ENCODE measurements around the gene ZNF587B.
A peak's percentile ranks its signal among the peaks of the same experiment; 100 is the strongest.
"Not testable (repeated sequence)": the region's sequence is repeated elsewhere in the genome, so short reads cannot be mapped to it uniquely, and the experiment has no call there.

Gene ZNF587B

DNA sequence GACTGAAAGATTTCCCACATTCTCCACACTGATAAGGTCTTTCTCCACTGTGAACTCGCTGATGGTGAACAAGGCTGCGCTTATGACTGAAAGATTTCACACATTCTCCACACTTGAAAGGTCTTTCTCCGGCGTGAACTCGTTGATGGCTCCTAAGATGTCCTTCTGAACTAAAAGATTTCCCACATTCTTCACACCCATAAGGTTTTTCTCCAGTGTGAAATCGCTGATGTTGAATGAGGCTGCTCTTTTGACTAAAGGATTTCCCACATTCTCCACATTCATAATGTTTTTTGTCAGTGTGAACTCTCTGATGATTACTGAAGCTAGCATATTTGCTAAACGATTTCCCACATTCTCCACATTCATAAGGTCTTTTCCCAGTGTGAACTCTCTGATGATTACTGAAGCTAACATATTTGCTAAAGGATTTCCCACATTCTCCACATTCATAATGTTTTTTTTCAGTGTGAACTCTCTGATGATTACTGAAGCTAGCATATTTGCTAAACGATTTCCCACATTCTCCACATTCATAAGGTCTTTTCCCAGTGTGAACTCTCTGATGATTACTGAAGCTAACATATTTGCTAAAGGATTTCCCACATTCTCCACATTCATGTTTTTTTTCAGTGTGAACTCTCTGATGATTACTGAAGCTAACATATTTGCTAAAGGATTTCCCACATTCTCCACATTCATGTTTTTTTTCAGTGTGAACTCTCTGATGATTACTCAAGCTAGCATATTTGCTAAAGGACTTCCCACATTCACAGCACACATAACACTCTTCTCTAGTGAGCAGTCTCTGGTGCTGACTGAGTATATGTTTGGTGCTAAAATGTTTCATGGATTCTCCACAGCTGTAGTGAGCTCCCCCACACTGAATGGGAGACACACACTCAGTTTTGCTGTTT, 44.0 kb downstream of the ZNF587B start:
- DNase-seq = not testable (repeated sequence)

DNA sequence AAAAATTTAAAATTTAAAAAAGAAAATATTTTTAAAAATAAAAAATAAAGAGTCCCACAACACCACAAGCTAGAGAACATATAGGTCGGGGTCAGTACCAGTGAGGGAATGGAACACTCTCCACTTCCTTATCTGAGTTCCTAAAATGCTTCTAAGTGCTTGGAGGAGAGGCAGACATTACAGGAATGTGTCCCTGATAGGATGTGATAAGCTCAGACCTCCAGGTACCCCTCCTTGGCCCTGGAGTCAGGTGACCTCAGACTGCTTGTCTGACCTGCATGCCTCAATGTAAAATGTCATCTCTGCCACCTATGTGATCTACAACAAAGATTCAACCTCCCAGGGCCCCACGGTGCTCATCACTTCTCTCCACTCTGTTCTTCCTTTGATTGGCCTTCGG, 55.9 kb downstream of the ZNF587B start:
- DNase-seq = no peak

DNA sequence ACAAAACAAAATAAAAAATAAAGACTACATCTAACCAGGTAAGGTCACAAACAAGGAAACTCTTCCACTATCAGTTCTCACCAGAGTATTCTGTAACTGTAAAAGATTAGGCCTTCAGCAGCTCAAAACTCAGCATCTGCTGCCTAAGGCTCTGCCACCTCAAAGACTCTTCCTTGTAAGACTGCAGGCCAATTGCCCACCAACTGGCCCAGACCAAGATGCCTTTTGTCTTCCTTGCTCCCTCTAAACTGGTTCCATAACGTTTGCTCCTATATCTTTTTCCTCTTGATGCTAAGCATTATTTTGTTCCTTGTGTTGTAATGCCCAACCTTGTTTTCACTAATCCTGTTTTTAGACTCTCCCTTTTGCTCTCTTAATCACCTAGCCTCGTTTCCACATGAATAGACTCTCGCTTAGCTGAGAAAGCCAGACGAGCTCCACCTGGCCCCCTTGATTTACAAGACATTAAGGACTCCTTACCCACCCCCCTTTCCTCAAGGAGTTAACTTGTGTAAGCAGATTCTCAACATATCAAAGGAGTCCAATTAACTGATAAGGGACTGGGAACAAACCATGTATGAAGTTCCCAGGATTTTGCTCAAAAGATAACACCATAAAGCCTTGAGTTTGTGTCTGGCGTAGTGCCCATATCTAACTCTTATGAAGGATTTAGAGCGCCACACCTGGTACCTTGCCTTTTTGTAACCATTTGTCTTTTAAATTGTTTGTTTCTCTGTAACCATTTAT, 57.3 kb downstream of the ZNF587B start:
- no peak for DNase-seq

- no peak for DNase-seq
Observed at GRCh38 chr19:57888107-57888559, 58.0 kb downstream of the ZNF587B start.

DNA sequence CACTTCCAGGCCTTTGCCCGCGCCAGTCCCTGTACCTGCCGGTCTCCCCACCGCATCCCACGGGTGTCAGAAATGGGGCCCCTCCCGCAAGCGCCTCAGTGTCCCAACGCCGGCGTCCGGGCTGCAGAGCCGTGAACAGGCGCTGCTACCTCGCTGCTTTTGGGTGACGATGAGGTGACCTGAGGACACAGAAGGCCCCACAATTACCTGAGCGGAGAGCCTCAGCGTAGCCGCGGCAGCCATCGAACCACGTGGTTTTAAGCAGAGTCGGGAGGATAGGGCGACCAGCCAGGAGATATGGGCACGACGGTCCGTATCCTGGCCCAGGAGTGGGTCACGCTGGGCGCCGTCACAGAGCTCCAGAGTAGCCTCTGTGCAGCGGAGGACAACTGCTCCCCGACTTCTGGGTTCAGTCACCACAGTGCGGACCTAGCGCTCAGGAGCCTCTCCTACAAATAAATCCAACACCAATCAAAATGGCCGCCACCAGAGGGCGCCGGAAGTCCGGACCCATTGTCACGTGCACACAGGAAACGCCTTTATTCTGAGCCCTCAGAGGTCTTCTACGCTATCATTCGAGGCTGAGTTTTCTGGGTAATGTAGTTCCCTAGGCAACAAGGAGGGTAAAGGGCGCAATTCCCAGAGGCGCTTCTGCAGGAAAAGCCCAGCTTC, 58.6 kb downstream of the ZNF587B start, which contains the start of gene ZNF814:
Gene ZNF814 (minus strand): TSS at position 478 of the 672 bp plus-strand sequence. CDS start 235 bp downstream, at position 243.
- peak; percentile 83 to 87 for DNase-seq

GRCh38 chr19:57890706-57891105, 60.6 kb downstream of the ZNF587B start:
- not testable (repeated sequence) for DNase-seq
